Measurements from ENCODE around the gene PEX3. TPM values are rescaled to one million over a fixed set of nuclear protein-coding genes. Genes with fewer than 3 reads are reported as not detected.
A peak's percentile ranks its signal among the peaks of the same experiment; 100 is the strongest.

The PEX3 gene
- polyA plus RNA-seq, 4 donors: 33.7 to 45.8 (median 41.9) TPM

DNA sequence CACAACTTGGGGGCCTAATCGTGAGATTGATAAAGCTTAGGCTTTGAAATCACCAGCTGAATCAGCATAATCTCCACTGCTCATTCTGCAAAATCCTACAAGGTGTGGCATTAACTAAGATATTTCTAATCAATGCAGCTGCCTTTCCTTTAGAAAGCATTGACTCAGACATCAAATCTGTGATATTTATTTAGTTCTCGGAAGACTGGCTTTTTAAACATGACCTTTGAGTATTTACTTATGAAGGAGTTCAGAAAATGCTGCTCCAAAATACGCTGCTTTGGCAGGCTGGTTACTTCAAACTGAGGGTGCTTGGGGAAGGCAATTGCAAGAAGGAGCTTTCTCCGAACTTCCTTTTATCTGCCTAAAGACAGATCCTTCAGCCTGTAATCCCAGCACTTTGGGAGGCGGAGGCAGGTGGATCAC lies 84.6 kb downstream of the PEX3 start:
- no peak for DNase-seq (ENCODE audit: low read depth in 4 of 4, low spot score in 3 of 4)

DNA sequence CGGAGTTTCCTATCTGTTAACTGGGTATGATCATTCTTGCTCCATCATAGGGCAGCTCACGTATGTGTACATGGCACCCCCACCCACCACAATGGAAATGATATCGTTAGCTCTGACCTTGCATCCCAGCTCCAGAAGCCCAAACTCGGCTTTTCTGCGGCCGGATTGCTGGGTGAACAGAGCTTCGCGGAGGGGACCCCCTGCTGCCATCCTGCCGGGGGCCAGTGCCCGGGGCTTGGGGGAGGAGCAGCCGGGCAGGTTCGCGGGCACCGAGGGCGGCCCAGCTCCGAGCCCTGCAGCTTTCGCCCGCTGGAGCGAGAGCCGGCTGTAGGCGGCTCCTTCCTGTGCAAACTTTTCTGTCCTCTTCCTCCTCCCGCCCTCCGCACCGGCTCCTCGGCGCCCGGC lies 85.9 kb downstream of the PEX3 start:
- peak in 1 of 4 donors; percentile 44 for DNase-seq (ENCODE audit: low read depth in 4 of 4, low spot score in 3 of 4)

DNA sequence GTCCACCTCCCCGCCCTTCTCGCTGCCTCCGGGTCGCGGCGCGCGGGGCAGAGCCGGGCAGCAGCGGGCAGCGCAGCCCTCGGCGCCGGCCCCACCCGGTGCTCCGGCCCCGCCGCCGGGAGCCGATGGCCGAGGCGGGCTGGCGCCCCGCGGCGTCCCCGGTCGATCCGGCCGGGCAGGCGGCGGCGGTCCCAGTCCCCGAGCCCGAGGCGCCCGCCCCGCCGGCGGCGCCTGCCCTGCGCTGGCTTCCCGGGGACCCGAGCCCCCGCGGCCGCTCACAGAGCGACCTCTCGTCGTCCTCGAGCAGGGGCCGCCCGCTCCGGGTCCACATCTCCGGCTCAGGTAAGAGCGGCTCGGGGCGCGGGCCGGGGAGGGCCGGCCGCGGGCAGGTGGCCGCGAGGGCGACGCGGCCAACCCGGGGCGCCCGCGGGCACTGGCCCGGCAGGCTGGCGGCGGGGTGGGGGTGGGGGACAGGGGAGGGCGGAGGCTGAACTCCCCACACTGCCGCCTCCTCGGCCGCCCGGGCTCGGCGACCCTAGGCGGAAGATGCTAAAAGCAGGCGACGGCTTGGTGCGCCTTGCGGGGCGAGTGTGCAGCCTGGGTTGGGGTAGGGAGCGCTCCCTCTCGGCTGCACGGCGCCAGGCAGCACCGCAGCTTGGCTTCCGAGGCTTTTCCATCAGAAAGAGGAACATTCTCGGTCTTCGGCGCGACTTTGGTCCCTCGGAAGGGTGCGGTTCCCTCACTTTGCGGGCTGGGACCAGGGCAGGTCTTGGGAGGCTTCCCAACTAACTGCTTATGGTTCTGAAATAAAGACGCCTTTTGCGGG lies 86.5 kb downstream of the PEX3 start:
- DNase-seq (ENCODE audit: low read depth in 4 of 4, low spot score in 3 of 4): peak in 1 of 4 donors; percentile 39

DNA sequence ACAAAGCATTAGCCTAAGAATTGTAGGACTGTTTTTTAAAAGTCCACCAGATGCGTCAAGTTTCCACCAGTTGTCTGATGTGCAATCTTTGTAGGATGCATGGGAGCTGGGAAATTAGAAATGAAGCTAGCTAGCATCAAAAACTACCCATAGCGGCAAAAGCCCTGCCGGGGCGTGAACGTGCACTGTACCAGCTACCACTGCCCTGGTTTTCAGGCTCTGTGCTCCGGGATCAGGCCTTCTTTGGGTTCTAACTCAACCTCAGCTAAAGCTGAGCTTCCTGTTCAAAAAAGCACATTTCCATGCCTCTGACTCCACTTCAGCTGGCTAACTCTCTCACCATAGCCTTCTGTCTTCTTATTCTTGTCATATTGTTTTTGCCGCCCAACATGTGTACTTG lies 87.8 kb downstream of the PEX3 start:
- no peak for DNase-seq (ENCODE audit: low read depth in 4 of 4, low spot score in 3 of 4)

- no peak for DNase-seq (ENCODE audit: low read depth in 4 of 4, low spot score in 3 of 4)
Measured at GRCh38 chr6:143539106-143539505, 88.5 kb downstream of the PEX3 start.

DNA sequence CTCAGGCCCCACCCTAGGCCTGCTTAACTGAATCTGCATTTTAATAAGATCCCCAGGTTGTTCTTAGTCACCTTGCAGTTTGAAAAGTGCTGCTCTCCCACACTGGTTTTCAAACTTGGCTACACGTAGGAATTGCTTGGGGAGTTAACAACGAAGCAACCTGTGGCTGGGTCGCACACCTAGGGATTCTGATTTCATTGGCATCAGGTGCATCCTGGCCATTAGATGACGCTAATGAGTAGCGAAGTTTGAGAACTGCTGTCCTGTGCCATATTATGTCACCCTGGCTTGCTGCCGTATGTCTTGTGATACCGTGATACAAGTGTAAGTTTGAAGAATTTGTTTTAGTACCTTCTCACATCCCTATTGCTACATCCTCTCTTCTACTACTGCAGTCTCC lies 89.1 kb downstream of the PEX3 start:
- DNase-seq (ENCODE audit: low read depth in 4 of 4, low spot score in 3 of 4): no peak

GRCh38 chr6:143540192-143540591 lies 89.6 kb downstream of the PEX3 start:
- DNase-seq (ENCODE audit: low read depth in 4 of 4, low spot score in 3 of 4): no peak

Other genes with a start within 250 kb of the PEX3 start
- gene ADAT2, start 110 bp upstream of the PEX3 start, polyA plus RNA-seq (ENCODE audit: insufficient read length in 4 of 4): 10 to 100 TPM in 3 of 4 donors, 1 to 10 TPM in 1; 9.4 to 16.7 (median 11.7) TPM
- gene FUCA2, start 60.9 kb downstream of the PEX3 start, polyA plus RNA-seq (ENCODE audit: insufficient read length in 4 of 4): 10 to 100 TPM; 63.4 to 82.4 (median 72.4) TPM
- gene PHACTR2, start 227.2 kb downstream of the PEX3 start, polyA plus RNA-seq (ENCODE audit: insufficient read length in 4 of 4): 10 to 100 TPM; 26.6 to 40.9 (median 32.4) TPM